Testis (tissue), 3 donors: ENCODE results near the gene MYNN. TPM values are rescaled to one million over a fixed set of nuclear protein-coding genes. Genes with fewer than 3 reads are reported as not detected.
A peak's percentile ranks its signal among the peaks of the same experiment; 100 is the strongest.

Experiments used
- DNase-seq: peaks from one replicate; pipeline ENCODE4 v3.0.0-alpha.2; 2019
- H3K27ac ChIP-seq, 2 donors: fragments of 200-600 bp; sonication (generic); one replicate each; pipeline ENCODE4 v1.5.1; 2019
- H3K27me3 ChIP-seq: fragments of 200-600 bp; sonication (generic); one replicate; pipeline ENCODE4 v1.5.1; 2019
- H3K36me3 ChIP-seq: fragments of 200-600 bp; sonication (generic); one replicate; pipeline ENCODE4 v1.5.1; 2017; ENCODE audit warnings: low read depth; ENCODE audit errors: missing control alignments
- H3K4me1 ChIP-seq: fragments of 200-600 bp; sonication (generic); one replicate; pipeline ENCODE4 v1.5.1; 2019
- H3K4me3 ChIP-seq, 2 donors: fragments of 200-600 bp; sonication (generic); one replicate each; pipeline ENCODE4 v1.5.1; 2017 to 2019
- H3K9me3 ChIP-seq: fragments of 200-600 bp; sonication (generic); one replicate; pipeline ENCODE4 v1.5.1; 2017
- CTCF ChIP-seq, 3 experiments: fragments of 450-650 bp in 2 of 3; fragments of 200-600 bp in 1 of 3; sonication (generic) in 1 of 3; IDR thresholded peaks; one replicate each; pipeline ENCODE4 v1.5.1; 2016 to 2019; ENCODE audit warnings: antibody characterized with exemption in 3 of 3, mild to moderate bottlenecking in 2 of 3, moderate library complexity in 1 of 3
- POLR2A ChIP-seq: fragments of 450-650 bp; IDR thresholded peaks from one replicate; pipeline ENCODE4 v1.6.1; 2017; ENCODE audit warnings: antibody characterized with exemption, mild to moderate bottlenecking, moderate library complexity
- WGBS, 2 donors: methylation state at CpG; one replicate each; pipeline ENCODE4 v1.1.5; 2018; 5-methylcytosine and 5-hydroxymethylcytosine counted together
- intact Hi-C: fragments of 100-400 bp; cut with DNase I; formaldehyde crosslinking; loops from one replicate; pipeline ENCODE4 v1.15.1; 2023; ENCODE audit warnings: low total_unique reads
- polyA plus RNA-seq: library from polyadenylated mRNA; stranded (reverse); fragments of 350-450 nt; fragmentation: Illumina TruSeq; extraction: RNeasy Lipid Tissue Mini Kit (QIAGEN cat#74804); gene quantifications from one replicate; pipeline ENCODE4 v1.2.3, GENCODE V29; 2014; ENCODE audit warnings: low read depth, low replicate concordance; ENCODE audit not compliant: insufficient read depth
- total RNA-seq, 2 donors: library from RNA; depleted of rRNA; stranded (reverse); fragments of >200 nt; gene quantifications; one replicate each; pipeline ENCODE4 v1.2.3, GENCODE V29; 2016

MYNN gene
- total and polyA plus RNA-seq, 3 donors from 2014 or later: 14.6 to 27.0 (median 22.4) TPM

- no peaks in the 10 kb centered on the region for H3K27me3 ChIP-seq
- H3K4me1 ChIP-seq: peaks cover 13% of the 10 kb centered on the region
- intact Hi-C loops: no loop called here
- DNase-seq: no peak
- no peaks in the 10 kb centered on the region for H3K9me3 ChIP-seq
- peak overlapping the region; percentile 87 to 91 for H3K4me3 ChIP-seq
- peak overlapping the region in 1 of 2 donors; percentile 99 for H3K27ac ChIP-seq
- TF ChIP-seq POLR2A (no peak), CTCF (IDR thresholded peaks at IDR 0.05) (no peak)
- 40 to 47% methylated on average over 5 of the region's 5 CpGs for whole genome bisulfite sequencing, 2 donors
- no peaks in the 10 kb centered on the region for H3K36me3 ChIP-seq
These were observed 990 bp downstream of the MYNN start for GRCh38 chr3:169774186-169774585.

- TF ChIP-seq POLR2A (no peak), CTCF (IDR thresholded peaks at IDR 0.05) (no peak)
- H3K36me3 ChIP-seq: no peaks in the 10 kb centered on the region
These were observed 4.6 kb downstream of the MYNN start for GRCh38 chr3:169777822-169778221.

GRCh38 chr3:169780742-169781141, 7.5 kb downstream of the MYNN start:
- H3K4me3 ChIP-seq: no peak overlapping the region
- H3K9me3 ChIP-seq: no peaks in the 10 kb centered on the region
- no peaks in the 10 kb centered on the region for H3K36me3 ChIP-seq
- intact Hi-C loops: no loop called here
- 74 to 76% methylated on average over 2 of the region's 2 CpGs for WGBS, 2 donors
- no peak for DNase-seq
- H3K4me1 ChIP-seq: no peaks in the 10 kb centered on the region
- H3K27me3 ChIP-seq: no peaks in the 10 kb centered on the region
- no peak overlapping the region for H3K27ac ChIP-seq
- TF ChIP-seq CTCF (IDR thresholded peaks at IDR 0.05): no peak
- no peak for TF ChIP-seq POLR2A

More at GRCh38 chr3:169777822-169778221, 4.6 kb downstream of the MYNN start:
- Histone ChIP-seq H3K27me3 (no peaks in the 10 kb centered on the region), H3K4me3 (no peak overlapping the region), H3K4me1 (peaks cover 13% of the 10 kb centered on the region), H3K9me3 (no peaks in the 10 kb centered on the region), H3K27ac (no peak overlapping the region)
- no peak for DNase-seq
- intact Hi-C loops: no loop called here
- WGBS, 2 donors: 83 to 95% methylated on average over 4 of the region's 4 CpGs

GRCh38 chr3:169781209-169781855, 8.1 kb downstream of the MYNN start:
- H3K36me3 ChIP-seq: no peaks in the 10 kb centered on the region
- H3K27me3 ChIP-seq: no peaks in the 10 kb centered on the region

More at GRCh38 chr3:169781209-169781855, 8.1 kb downstream of the MYNN start:
- 82 to 85% methylated on average over 4 of the region's 4 CpGs for WGBS, 2 donors
- H3K9me3 ChIP-seq: no peaks in the 10 kb centered on the region
- DNase-seq: no peak
- no peak overlapping the region for H3K27ac ChIP-seq
- intact Hi-C loops: no loop called here
- no peaks in the 10 kb centered on the region for H3K4me1 ChIP-seq
- no peak overlapping the region for H3K4me3 ChIP-seq
- TF ChIP-seq POLR2A: no peak
- no peak for TF ChIP-seq CTCF (IDR thresholded peaks at IDR 0.05)
